HG02571 (cell line): ENCODE data around the gene NFX1.
"Not testable (repeated sequence)": the region's sequence is repeated elsewhere in the genome, so short reads cannot be mapped to it uniquely, and the experiment has no call there.

Experiments
- ATAC-seq: cut with Tn5 transposase; IDR thresholded peaks from one replicate; pipeline ENCODE4 v1.9.1; 2021; ENCODE audit warnings: mild to moderate bottlenecking, moderate library complexity; ENCODE audit not compliant: unreplicated experiment

The NFX1 gene

GRCh38 chr9:33307067-33307466 is 16.8 kb downstream of the NFX1 start:
- no peak for ATAC-seq

- no peak for ATAC-seq
Observed at GRCh38 chr9:33309903-33310302, 19.6 kb downstream of the NFX1 start.

GRCh38 chr9:33310748-33311147 is 20.4 kb downstream of the NFX1 start:
- ATAC-seq, result no peak

- no peak for ATAC-seq
Observed at GRCh38 chr9:33311953-33312352, 21.6 kb downstream of the NFX1 start.

GRCh38 chr9:33315371-33315770 is 25.1 kb downstream of the NFX1 start:
- ATAC-seq, result no peak

GRCh38 chr9:33317136-33317535 is 26.8 kb downstream of the NFX1 start:
- ATAC-seq, result not testable (repeated sequence)

- ATAC-seq, result no peak
Observed at GRCh38 chr9:33318225-33318624, 27.9 kb downstream of the NFX1 start.

GRCh38 chr9:33318781-33319180 is 28.5 kb downstream of the NFX1 start:
- no peak for ATAC-seq

- no peak for ATAC-seq
Observed at GRCh38 chr9:33320230-33320567, 29.9 kb downstream of the NFX1 start.

GRCh38 chr9:33320568-33321261 is 30.4 kb downstream of the NFX1 start:
- ATAC-seq, result no peak

- ATAC-seq, result no peak
Observed at GRCh38 chr9:33329117-33329563, 38.8 kb downstream of the NFX1 start.

- no peak for ATAC-seq
Observed at GRCh38 chr9:33329979-33330378, 39.7 kb downstream of the NFX1 start.

GRCh38 chr9:33331377-33331891 is 41.1 kb downstream of the NFX1 start:
- no peak for ATAC-seq

GRCh38 chr9:33332011-33332410 is 41.7 kb downstream of the NFX1 start:
- ATAC-seq, result no peak

GRCh38 chr9:33332956-33333355 is 42.6 kb downstream of the NFX1 start:
- not testable (repeated sequence) for ATAC-seq

GRCh38 chr9:33340186-33340585 is 49.9 kb downstream of the NFX1 start:
- ATAC-seq, result no peak

GRCh38 chr9:33341182-33341581 is 50.9 kb downstream of the NFX1 start:
- no peak for ATAC-seq

GRCh38 chr9:33344145-33344544 is 53.8 kb downstream of the NFX1 start:
- ATAC-seq, result no peak

GRCh38 chr9:33346564-33346963 is 56.2 kb downstream of the NFX1 start:
- no peak for ATAC-seq

- no peak for ATAC-seq
Observed at GRCh38 chr9:33348998-33349397, 58.7 kb downstream of the NFX1 start.

GRCh38 chr9:33349743-33350142 is 59.4 kb downstream of the NFX1 start:
- ATAC-seq, result no peak

- ATAC-seq, result no peak
Observed at GRCh38 chr9:33350310-33350709, 60.0 kb downstream of the NFX1 start.

- no peak for ATAC-seq
Observed at GRCh38 chr9:33351547-33351946, 61.2 kb downstream of the NFX1 start.
